Measurements from ENCODE around the gene SPATA2. TPM values are rescaled to one million over a fixed set of nuclear protein-coding genes. Genes with fewer than 3 reads are reported as not detected.

The SPATA2 gene
- total and polyA plus RNA-seq, 2 of the 13 experiments (the other 11 are each of a cell fraction or from before 2014, with no cell fraction given) = 3.2 to 8.7 TPM

GRCh38 chr20:49936153-49937026 lies 21.1 kb upstream of the SPATA2 start, which contains the start of gene RNF114 (continued):
- TF ChIP-seq ARID5B (CRISPR knock-in tag; IDR thresholded peaks at IDR 0.05) (peak; percentile 20; the same call in 1 of the 2 replicates), TRIM24 (CRISPR knock-in tag; IDR thresholded peaks at IDR 0.05) (no peak), ZNF660 (CRISPR knock-in tag; IDR thresholded peaks at IDR 0.05; ENCODE audit: borderline replicate concordance, low read depth) (peak; percentile 75; the same call in 1 of the 2 replicates), ZMYM3 (CRISPR knock-in tag; IDR thresholded peaks at IDR 0.05) (peak; percentile 94), KAT8 (CRISPR knock-in tag; IDR thresholded peaks at IDR 0.05) (peak; percentile 92), ZZZ3 (CRISPR knock-in tag; IDR thresholded peaks at IDR 0.05; ENCODE audit: borderline replicate concordance) (no peak), STAT6 (CRISPR knock-in tag; IDR thresholded peaks at IDR 0.05; ENCODE audit: borderline replicate concordance) (no peak; the same call in 1 of the 2 replicates), ZEB1 (IDR thresholded peaks at IDR 0.05; ENCODE audit: insufficient replicate concordance, low read depth) (peak; percentile 52), ZNF878 (CRISPR knock-in tag; IDR thresholded peaks at IDR 0.05) (no peak), SMC3 (IDR thresholded peaks at IDR 0.05; ENCODE audit: low read length) (no peak), EP300 (IDR thresholded peaks at IDR 0.05; ENCODE audit: low read depth in 2 of 2, low read length in 2 of 2) (peak in 1 of 2 experiments; percentile 18; a peak in 2 of 4 replicates), EP300 (CRISPR knock-in tag; IDR thresholded peaks at IDR 0.05; ENCODE audit: borderline replicate concordance) (peak; percentile 52; the same call in 1 of the 2 replicates), MYPOP (CRISPR knock-in tag; IDR thresholded peaks at IDR 0.05) (peak; percentile 99), ZNF546 (CRISPR knock-in tag; conservative IDR thresholded peaks at IDR 0.05) (no peak; the same call in 1 of the 2 replicates), HINFP (CRISPR knock-in tag; IDR thresholded peaks at IDR 0.05; ENCODE audit: low read depth) (0 out of 2 replicates have a peak, but pooled peaks have one; percentile 0), AGO1 (IDR thresholded peaks at IDR 0.05; ENCODE audit: low read depth, low read length, poor library complexity, severe bottlenecking) (no peak), MNT (IDR thresholded peaks at IDR 0.05) (no peak; the same call in 1 of the 2 replicates)

Measured in HepG2 (cell line).